Prostate gland (tissue), 2 donors: Measurements from ENCODE around the gene SNAPC2.

ENCODE experiments used
- CTCF ChIP-seq, 4 experiments: fragments of 200-600 bp in 2 of 4; fragments of 450-650 bp in 2 of 4; sonication (generic) in 2 of 4; IDR thresholded peaks; 1 replicate in 3 of 4; 2 replicates in 1 of 4; pipeline ENCODE4 v1.5.1; 2016 to 2019; ENCODE audit warnings: antibody characterized with exemption in 4 of 4, mild to moderate bottlenecking in 2 of 4, moderate library complexity in 2 of 4
- POLR2A ChIP-seq: fragments of 450-650 bp; IDR thresholded peaks from one replicate; pipeline ENCODE4 v1.6.1; 2016; ENCODE audit warnings: antibody characterized with exemption, mild to moderate bottlenecking

- TF ChIP-seq CTCF (IDR thresholded peaks at IDR 0.05) = no peak
- no peak for TF ChIP-seq POLR2A
These were observed 13.0 kb upstream of the SNAPC2 start for GRCh38 chr19:7907122-7907521.
